Tibial nerve (tissue), 4 donors: Measurements from ENCODE around the gene H3-3A.

Experiments
- CTCF ChIP-seq, 5 experiments: fragments of 200-600 bp in 3 of 5; fragments of 450-650 bp in 2 of 5; sonication (generic) in 3 of 5; IDR thresholded peaks; one replicate each; pipeline ENCODE4 v1.5.1; 2016 to 2019; ENCODE audit warnings: antibody characterized with exemption in 5 of 5, mild to moderate bottlenecking in 3 of 5, moderate library complexity in 2 of 5
- EP300 ChIP-seq, 2 donors: sonication (generic); formaldehyde crosslinking; IDR thresholded peaks; one replicate each; pipeline ENCODE4 v1.6.1; 2017; ENCODE audit warnings: antibody characterized with exemption in 2 of 2, mild to moderate bottlenecking in 1 of 2
- POLR2A ChIP-seq, 2 donors: fragments of 450-650 bp; IDR thresholded peaks; one replicate each; pipeline ENCODE4 v1.6.1; 2017; ENCODE audit warnings: antibody characterized with exemption in 2 of 2, mild to moderate bottlenecking in 2 of 2, moderate library complexity in 2 of 2

- TF ChIP-seq CTCF (IDR thresholded peaks at IDR 0.05): no peak
- no peak for TF ChIP-seq POLR2A (IDR thresholded peaks at IDR 0.05)
- TF ChIP-seq EP300 (IDR thresholded peaks at IDR 0.05): no peak
Measured at GRCh38 chr1:226027538-226028217, 34.8 kb upstream of the H3-3A start.
